Hematopoietic multipotent progenitor cell treated with erythropoietin and hydrocortisone succinate and interleukin-3 and kit ligand, for 17 days (in vitro differentiated cells): Measurements from ENCODE around the gene CLRN3.

Source experiments
- DNase-seq: peaks from one replicate; pipeline ENCODE4 v3.0.0-alpha.2; 2015; ENCODE audit warnings: low spot score

The CLRN3 gene

GRCh38 chr10:127892743-127893142 lies at the start of gene CLRN3:
TSS of gene CLRN3 (minus strand) at chr10:127892941. CDS start at chr10:127892784, 157 bp downstream.
- DNase-seq: no peak

- no peak for DNase-seq
These were observed 48.3 kb upstream of the CLRN3 start for GRCh38 chr10:127940866-127941640.

DNA sequence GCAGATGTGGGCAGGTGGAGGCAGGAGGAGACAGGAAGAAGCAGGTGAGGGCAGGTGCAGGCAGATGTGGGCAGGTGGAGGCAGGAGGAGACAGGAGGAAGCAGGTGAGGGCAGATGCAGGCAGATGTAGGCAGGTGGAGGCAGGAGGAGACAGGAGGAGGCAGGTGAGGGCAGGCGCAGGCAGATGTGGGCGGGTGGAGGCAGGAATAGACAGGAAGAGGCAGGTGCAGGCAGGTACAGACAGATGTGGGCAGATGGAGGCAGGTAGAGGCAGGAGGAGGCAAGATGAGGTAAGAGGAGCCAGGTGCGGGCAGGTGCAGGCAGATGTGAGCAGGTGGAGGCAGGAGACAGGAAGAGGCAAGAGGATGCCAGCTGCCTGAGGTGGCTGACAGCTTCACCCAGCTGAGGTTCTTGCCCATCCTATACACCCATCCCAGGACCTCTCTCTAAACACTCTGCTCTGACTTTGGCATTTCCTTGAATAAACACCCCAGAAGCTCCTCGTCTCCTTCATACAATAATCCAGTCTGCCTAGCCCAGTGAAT lies 47.1 kb upstream of the CLRN3 start:
- DNase-seq: no peak

DNA sequence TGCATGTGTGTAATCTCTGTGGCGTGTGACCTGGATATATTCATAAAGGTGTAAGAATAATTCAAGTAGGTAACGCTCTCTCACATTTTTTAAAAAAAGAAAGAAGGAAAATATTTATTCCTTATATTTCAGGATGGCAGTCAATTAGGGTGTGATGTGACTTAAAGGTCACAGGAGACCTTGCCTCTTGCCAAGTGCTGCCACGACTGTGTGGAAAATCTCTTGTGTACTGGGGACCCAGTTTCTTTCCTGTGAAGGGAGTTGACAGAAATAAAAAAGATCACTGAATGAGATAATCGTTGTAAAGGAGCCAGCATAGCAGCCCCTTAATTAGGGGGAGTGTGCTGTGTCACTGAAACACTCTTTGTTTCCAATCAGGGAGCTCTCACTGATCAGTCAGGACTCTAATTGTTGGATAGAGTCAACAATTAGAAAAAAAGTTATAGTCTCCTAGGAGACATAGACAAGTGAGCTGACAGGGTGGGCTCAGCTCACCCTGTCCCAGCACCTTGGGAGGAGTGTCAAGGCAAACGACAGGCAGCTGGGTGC lies 45.2 kb upstream of the CLRN3 start:
- no peak for DNase-seq

DNA sequence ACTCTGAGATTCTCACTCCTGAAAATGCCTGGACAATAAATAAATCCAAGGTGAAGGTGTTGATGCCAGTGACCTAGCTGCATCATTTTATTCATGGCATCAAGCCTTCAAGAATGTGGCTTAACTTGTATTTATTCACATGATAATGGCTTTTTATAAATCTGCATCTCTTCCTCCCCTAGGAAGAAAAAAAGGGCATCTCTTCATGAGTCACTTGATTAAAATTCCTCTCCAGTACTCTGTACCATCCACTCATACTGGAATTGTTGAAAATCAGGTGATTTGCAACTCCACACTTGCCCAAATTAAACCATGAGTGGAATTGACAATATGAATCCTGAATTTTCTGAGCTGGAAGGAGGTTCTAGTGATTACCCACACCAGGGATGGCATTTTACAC lies 44.3 kb upstream of the CLRN3 start:
- no peak for DNase-seq

DNA sequence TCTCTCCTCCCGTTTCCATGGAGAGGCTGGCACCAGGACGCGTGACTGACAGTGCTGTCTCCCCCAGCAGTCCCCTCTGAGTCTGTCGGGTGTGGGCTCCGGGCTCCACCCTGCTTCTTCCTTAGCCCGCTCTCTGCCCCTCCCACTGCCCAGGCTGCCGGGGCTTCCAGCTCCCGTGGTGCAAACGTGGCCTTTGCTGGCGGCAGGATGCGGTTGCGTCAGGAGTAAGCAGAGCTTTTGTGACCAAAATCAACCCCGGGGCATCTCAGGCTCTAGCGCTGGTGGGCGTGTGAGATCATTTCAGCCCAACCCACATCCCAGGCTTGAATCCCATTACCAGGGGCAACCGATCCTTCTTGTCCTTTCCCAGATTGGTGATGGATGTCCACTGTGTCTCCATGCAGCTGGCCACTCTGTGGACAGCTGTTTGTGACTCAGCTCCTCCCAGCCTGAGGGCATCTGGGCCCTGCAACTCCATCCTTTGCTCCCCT lies 42.4 kb upstream of the CLRN3 start:
- no peak for DNase-seq

DNA sequence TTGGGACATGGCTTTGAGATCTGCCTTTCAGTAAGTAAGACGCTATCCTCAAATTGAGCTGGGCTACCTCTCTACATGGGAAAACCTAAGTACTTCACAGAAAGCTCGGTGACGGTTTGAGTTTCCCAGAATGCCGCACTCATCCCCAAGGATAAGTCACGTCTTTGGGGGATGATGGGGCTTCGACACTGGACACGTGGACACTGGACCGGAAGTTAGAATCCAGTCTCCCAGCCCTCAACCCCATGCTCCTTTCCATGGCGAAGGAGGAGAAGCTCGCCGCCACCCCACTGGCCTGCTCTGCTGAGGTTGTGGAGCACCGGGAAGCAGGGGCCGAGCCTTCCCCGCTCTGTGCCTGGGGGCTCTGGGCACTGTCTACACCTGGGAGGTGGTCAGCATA lies 41.6 kb upstream of the CLRN3 start:
- DNase-seq: no peak

- DNase-seq: no peak
These were observed 40.5 kb upstream of the CLRN3 start for GRCh38 chr10:127933271-127933670.

DNA sequence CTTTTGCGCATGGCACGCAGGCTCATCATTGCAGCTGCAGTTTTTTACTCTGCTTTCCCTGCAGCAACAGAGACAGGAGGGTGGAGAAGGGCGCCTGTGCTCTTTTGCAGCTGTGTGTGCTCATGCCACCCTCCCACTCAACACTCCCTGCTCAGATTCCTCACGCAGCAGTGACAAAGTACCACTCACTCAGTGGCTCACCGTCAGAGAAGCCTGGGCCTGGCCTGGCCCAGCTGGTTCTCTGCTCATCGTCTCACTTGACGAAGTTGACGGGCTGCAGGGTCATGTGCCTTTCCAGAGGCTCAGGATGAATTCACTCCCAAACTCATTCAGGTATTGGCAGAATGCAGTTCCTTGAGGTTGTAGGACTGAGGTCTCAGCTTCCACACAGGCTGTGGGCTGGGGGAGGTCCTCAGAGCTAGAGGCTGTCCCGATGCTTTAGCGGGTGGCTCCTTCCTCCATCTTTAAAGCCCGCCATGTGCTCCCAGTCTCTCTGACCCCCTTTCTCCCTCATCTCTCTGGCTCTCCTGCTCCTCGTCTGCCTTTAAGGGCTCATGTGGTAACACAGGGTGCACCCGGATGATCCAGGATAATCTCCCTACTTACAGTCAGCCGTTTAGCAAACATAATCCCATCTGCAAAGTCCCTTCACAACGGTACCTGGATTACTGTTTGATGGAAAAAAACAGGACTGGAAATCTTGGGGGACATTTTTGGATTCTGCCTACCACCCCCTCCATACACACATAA lies 40.0 kb upstream of the CLRN3 start:
- DNase-seq: no peak

DNA sequence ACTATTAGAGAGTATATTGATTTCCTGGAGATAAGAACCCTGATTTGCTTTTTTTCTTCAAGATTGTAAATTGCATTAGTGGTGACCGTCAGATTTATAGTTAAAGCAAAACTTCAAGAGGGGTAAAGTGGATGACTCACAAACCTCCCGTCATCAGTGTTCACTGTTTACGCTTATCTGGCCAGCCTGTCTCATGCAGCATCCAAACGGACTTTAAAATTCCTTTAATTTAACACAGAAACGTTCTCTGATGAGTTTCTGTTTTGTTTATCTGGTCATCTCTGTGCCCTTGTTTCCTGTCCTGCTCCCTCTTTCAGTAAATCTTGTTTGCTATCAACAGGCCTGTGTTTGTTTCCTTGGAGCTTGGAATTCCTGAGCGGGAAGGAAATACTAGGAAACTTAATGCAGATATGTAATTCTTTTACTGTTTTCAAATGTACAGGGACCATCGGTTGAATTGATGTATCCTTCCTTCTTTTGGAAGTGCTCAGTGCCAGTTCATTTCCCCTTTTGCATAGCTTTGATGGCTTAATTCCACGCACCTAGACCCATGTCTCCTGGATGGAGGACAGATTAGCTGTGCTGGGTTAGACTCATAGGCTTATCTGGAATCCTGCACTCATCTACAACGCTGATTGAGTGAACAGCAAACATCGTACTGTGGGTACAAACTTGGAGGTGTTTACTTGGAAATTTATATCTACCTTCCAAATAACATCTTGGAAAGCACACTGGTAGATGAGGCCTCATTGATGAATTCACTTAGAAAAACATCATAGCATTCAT lies 35.5 kb upstream of the CLRN3 start:
- DNase-seq: no peak

DNA sequence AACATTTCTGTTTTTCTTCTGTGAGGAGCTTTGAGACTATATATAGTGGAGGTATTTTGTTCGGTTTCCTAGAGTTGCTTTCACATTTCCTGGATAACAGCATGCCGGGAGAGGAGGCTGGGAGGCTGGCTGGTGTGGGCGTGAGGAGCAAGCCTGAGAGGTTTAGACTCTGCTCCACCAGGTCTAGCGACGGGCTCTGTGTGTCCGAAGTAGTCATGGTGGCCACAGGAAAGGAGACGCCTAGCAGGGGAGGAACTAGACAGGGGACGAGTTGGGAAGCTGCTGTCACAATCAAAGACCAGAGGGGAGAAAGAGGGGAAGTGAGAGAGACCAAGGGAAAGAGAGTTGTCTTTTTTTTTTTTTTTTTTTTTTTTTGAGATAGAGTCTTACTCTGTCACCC lies 33.7 kb upstream of the CLRN3 start:
- DNase-seq: no peak

GRCh38 chr10:127925471-127926207 lies 32.9 kb upstream of the CLRN3 start:
- no peak for DNase-seq

DNA sequence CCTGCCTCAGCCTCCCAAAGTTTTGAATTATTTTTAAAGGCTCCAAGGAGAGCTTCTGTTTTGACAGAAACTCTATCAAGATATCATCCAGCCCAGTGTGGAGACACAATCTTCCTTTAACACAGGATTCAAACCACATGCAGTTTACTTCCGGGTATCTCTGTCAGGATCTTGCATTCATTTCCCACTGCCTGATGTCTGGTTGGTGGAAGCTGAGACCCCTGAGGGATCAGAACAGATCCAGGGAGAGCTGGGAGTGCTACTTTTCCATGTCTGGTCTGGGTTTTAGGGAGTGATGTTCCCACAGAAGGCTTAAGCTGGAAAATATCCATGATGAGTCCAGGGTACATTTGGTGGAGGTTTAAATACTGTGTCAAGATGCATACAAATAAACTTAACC lies 30.9 kb upstream of the CLRN3 start:
- DNase-seq: no peak

GRCh38 chr10:127922675-127923366 lies 30.1 kb upstream of the CLRN3 start:
- no peak for DNase-seq

DNA sequence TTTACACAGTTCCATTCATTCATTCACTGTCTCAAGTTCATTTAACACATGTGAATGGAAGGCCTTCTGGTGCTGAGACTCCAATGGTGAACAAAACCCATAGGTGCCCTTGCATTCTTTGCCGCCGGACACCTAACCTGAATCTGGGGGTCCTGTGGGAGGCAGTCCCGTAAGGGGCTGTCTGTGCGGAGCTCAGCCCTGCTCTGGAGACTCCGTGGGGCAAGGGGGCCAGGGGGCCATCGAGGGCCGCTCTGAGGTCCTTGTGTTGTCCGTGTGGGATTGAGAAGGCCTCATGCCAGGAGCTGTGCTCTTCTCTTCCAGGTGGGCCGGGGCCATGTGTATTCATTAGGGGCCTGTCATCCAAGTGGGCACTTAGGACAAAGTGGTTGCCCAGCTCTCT lies 29.5 kb upstream of the CLRN3 start:
- DNase-seq: no peak

DNA sequence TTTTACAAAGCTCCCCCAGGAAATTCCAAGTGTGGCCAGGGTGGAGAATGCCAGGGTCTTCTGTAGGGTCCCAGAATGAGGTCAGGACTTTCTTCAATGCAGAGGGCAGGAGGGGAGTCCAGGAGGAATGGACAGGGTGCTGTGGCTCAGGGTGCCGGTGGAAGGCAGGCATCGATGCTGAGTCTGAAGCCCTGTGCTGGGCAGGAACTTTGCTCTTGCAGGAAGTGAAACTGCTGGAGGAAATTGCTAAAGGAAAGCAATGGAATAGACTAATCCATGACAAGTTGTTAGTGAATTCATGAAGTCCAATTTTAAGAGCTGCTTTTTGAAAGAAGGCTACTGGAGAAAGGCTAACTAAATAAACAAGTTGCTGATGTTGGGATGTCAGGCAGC lies 29.0 kb upstream of the CLRN3 start:
- no peak for DNase-seq

DNA sequence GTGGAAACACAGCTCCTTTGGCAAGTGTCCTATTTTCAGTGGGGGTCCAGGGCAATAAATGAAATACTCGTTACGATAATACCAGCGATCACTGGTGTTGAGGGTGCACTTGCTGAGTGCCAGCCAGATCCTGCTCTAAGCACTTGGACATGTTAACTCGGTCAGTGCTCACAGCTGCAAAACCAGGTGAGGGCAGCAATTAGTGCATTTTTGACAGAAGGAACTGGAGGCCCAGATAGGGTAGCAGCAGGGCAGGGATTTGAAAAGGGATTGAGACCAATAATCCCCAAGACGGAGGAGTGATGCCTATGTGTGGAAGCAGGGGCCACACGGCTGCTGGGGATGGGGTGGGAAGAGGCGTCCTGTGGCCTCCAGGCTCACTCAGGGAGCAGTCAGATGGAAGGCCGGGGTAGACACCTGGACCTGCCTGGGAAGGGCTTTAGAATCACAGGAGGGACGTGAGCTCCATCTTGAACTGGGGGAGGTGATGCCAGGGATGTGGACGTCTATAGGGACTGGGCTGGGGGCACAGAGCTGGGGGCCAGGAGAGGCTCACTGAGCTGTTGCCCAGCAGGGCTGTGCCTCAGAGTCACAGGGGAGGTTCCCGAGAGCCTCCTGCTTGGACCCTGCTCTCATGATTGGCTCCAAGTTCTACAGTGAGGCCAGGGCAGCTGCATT lies 28.5 kb upstream of the CLRN3 start:
- DNase-seq: no peak

DNA sequence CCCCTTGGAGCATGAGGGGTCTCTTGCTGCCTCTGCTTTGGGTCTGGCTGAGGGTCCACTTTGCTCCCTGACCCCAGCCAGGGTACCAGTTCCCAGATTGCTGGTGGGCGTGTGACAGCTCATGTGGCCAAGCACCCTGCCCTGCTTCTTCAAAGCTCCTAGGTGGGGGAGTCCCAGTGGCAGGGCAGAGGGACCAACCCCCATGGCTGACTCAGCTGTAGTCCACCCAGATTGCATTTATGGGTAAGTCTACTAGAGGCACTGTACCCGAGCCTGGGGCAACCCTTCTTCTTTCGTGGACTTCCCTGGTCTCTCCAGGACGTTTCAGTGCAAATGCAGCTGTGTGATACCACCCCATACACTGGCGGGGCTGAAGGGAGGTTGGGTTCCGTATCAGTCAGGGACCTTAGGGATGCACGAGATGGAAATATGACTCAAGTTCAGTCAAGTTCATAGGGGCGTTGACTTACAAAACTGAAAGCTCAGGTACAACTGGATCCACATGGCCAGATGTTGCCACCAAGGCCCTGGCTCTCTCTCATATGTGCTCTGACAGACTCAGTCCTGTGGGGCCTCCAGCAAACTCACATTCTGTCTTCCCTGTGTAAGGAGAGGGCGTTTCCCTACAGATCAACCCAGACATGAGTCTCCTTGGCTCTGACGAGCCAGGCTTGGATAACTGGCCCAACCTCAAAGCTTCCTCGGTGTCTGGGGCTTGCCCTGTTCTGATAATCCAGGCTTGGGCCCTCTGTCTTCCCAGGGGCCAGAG lies 27.7 kb upstream of the CLRN3 start:
- no peak for DNase-seq
